RKO (cell line): ENCODE measurements around the gene TCIRG1.

Experiments used
- DNase-seq: peaks from one replicate; pipeline ENCODE4 v3.0.0-alpha.2; 2016; ENCODE audit warnings: low spot score

TCIRG1 gene

DNA sequence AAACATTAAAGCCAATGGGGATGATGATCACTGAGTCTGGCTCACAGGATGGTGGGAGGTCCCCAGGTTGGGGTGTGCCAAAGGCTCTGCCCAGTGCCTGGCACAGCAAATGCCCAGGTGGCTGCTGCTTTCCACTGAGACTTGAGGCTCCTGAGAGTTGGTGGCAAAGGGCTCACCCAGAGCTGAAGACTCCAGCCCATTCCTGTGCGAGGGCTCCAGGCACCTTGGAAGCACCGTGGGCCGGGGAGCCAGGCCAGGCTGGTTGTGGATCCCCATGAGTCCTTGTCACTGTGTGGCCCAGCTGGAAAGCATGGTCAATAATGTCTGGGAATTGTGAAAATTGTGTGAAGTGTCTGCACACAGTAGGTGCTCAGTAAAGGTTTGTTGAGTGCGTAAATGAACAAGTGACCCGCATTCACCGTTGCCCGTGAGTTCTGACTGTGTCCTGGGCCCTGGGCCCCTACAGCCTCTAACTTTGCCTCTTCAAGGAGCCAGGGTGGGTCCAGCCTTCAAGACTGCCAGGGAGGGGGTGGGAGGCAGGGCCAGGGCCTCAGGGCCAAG, 32.1 kb upstream of the TCIRG1 start:
- DNase-seq = no peak

DNA sequence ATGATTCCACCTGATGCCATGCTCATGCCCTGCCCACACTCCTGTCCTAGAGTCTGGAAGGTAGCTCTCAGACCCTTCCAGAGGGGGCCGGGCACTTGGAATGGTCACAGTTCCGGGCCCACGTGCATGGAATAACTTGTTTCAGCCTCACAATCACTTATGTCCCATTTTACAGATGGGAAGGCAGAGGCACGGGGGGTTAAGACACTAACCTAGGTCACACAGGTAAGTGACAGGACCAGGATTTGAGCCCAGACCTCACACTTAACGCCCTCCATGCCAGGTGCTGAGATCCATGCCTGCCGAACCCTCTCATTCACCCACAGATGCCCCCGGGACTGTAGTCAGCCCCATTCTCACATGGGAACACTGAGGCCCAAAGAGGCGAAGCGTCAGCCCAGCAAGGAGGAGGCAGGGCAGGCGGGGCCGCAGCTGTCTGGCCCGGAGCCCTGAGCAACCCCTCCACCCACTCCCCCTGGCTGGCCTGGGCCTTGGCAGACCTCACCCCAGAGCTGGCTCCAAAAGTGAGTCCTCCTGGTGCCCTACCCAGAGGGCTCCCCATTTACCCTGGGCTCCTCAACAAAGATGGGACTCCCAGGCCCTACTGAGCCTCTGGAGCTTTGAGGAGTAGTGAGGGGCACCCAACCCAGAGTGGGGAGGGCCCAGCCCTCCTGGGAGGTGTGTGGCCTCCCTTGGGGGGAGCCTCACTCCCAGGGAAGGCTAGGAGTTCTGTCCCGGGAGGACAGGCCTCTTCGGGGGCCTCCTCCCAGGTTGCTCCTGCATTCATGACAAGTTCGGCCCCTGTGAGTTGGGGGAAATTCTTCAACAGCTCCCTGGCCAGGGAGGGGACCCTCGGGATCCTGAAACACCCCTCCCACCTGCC, 31.1 kb upstream of the TCIRG1 start:
- no peak for DNase-seq

GRCh38 chr11:68008381-68009337, 30.2 kb upstream of the TCIRG1 start:
- DNase-seq = no peak

- DNase-seq = peak; percentile 53
Measured at GRCh38 chr11:68009391-68010089, 29.3 kb upstream of the TCIRG1 start.

GRCh38 chr11:68010090-68011041, 28.5 kb upstream of the TCIRG1 start, which contains the start of gene ALDH3B1:
Gene ALDH3B1, plus strand, starts transcription at chr11:68010327. Its CDS starts 4,971 bp downstream, at chr11:68015298.
- DNase-seq = no peak

- DNase-seq = no peak
Measured at GRCh38 chr11:68011051-68011943, 27.5 kb upstream of the TCIRG1 start.

DNA sequence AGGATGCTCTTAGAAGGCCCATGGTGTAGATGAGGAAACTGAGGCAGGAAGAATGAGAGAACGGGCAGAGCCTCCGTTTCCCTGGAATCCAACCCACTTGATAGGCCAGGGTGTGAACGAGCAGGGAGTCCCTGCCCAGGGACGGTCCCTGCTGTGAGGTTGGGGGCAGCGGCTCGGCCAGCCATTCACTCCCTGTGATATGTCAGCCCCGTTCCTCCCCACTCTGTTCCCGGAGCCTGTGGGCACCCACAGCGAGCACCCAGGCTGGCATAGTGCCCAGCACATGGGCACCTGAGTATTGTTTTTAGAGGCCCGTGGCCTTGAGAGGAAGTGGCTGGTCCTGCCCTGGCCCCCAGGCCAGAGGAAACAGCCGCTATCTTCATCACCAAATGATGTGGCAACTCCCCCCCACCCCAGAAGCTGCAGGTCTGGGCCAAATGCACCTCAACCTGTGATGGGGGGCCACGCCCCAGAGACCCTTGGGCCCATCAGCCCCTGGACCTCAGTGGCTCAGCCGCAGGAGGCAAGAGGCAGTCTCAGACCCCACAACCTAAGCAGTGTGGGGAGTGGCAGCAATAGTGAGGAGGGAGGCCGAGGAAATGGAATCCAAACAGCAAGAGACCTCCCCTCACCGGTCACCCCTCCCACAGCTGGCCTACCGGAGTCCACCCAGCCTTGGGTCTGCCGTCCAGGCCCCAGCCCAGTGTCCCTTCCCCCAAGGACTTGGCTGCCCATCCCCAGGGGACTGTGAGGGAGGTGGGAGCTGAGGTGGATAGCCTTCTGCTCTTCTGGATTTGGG, 26.6 kb upstream of the TCIRG1 start:
- no peak for DNase-seq

- DNase-seq = no peak
Measured at GRCh38 chr11:68012843-68013610, 25.8 kb upstream of the TCIRG1 start.

GRCh38 chr11:68013611-68014156, 25.1 kb upstream of the TCIRG1 start:
- DNase-seq = no peak

- DNase-seq = peak; percentile 75
Measured at GRCh38 chr11:68014157-68014946, 24.5 kb upstream of the TCIRG1 start.

GRCh38 chr11:68014947-68015447, 23.8 kb upstream of the TCIRG1 start:
- DNase-seq = no peak

GRCh38 chr11:68015467-68015866, 23.4 kb upstream of the TCIRG1 start:
- no peak for DNase-seq

DNA sequence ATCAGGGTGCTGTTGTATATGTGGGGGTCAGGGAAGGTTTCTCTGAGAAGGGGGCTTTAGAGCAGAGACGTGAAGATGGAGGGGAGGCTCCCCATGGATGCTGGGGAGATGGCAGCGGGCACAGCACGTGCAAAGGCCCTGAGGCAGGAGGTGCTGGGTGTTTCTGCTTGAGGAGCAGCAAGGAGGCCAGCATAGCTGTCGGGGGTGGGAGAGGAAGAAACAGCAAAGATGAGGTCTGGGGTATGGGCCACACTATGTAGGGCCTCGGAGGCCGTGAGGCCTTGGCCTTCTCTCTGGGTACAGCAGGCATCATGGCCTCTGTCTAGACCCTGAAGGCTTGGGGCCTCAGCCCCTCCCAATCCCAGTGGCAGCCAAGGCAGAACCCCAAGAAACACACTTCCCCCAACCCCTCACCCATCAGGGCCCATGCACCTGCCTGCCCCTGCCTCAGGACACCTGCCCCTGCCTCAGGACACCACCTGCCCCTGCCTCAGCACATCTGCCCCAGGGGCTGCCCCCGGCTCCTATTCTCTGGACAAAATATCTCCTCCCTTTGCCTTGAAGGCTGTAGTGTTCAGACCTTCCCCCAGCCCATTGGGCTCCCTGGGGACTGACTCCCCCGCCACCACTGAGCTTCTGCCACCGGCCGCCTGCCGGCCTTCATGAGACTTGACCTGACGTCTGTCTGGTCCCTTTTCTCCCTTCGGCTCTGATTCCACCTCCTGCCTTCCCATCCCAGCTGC, 22.5 kb upstream of the TCIRG1 start:
- DNase-seq = no peak

DNA sequence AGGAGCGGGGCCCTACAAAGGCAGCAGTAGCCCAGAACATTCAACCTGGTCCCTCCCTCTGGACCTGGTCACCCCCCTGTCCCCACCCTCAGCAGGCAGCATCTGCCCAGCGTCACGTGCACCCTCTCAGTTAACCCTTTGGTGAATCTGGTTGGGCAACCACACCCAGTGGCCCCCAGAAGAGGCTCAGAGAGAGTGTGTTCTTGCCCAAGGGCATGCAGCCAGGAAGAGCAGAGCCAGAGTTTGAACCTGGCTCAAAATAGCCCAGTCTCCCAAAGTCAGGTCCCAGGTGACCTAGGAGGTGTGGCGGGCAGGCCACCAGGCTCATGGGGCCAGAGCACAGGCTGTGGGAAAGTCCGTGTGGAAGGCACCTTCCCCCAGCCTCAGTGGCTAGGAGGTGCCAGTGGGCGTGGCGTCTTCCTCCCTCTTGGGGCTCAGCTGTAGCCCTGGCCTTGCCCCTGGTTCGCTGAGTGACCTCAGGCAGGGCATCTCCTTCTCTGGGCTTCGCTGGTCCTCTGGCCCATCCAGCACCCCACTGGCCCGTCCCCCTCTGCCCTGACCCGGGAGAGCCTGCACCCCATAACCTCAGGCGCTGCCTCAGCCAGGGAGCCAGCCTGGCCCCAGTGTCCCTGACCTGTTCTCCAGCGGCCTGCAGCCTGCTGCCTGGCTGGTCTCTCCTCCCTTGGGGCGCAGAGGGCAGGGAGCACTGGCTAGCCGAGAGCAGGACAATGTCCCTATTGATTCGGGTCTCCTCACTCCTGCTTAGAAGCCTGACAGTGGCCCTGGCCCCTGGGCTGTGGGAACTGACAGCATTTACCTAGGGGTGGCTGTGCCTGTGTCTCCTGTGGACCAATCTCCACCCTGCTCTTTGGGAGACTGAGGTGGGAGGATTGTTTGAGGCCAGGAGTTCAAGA, 21.7 kb upstream of the TCIRG1 start:
- no peak for DNase-seq
